HCT116 (cell line): ENCODE measurements around the gene CHD3. TPM values are rescaled to one million over a fixed set of nuclear protein-coding genes. Genes with fewer than 3 reads are reported as not detected.

ENCODE experiments used
- ATAC-seq: fragments of 200-7000 bp; cut with Tn5 transposase; 2 replicates; pipeline ENCODE4 v1.9.1; 2020; ENCODE audit warnings: mild to moderate bottlenecking, moderate library complexity
- BruUV-seq: library from RNA; stranded (reverse); fragments of 400-500 nt; replicated peaks from 2 replicates; lab custom pipeline; 2021; lab: Mats Ljungman, UMichigan
- CTCF ChIA-PET: fragments of 300-600 bp; sonication (Branson Sonifier 250); formaldehyde crosslinking; loops from one replicate; lab custom pipeline; 2021; ENCODE audit warnings: antibody characterized with exemption; lab: Charles Lee
- POLR2A ChIA-PET: fragments of 300-600, 350-600 bp; sonication (Branson Sonifier 250); formaldehyde crosslinking; loops from one replicate; lab custom pipeline; 2021; ENCODE audit warnings: antibody characterized with exemption; lab: Charles Lee
- RAD21 ChIA-PET, 2 experiments: fragments of 300-600 bp; sonication (Branson Sonifier 250); formaldehyde crosslinking; loops; one replicate each; lab custom pipeline; 2023; ENCODE audit warnings: low total read pairs in 2 of 2; ENCODE audit not compliant: uncharacterized antibody in 2 of 2, unreplicated experiment in 2 of 2, low non-redundant PET in 1 of 2; lab: Charles Lee
- DNase-seq: peaks from one replicate; pipeline ENCODE4 v3.0.0-alpha.2; 2010; ENCODE audit warnings: low read depth, low spot score
- H2AFZ ChIP-seq: fragments of 200-600 bp; shearing (Covaris generic), sonication (generic); 2 replicates; pipeline ENCODE4 v1.6.1; 2017; ENCODE audit warnings: low read depth, mixed run types, mixed read lengths, antibody characterized with exemption, low read length; ENCODE audit not compliant: poor library complexity, severe bottlenecking
- H3K27ac ChIP-seq: 2 replicates; pipeline ENCODE4 v1.5.1; 2012; ENCODE audit warnings: low read depth, low read length
- H3K27me3 ChIP-seq: fragments of 200-600 bp; sonication (generic); 2 replicates; pipeline ENCODE4 v1.6.1; 2016; ENCODE audit warnings: mixed run types, low read length, mixed read lengths; ENCODE audit not compliant: insufficient read depth
- H3K36me3 ChIP-seq, 2 experiments: fragments of 200-500 bp in 1 of 2; fragments of 200-600 bp in 1 of 2; sonication (Bioruptor generic) in 1 of 2; sonication (generic) in 1 of 2; 2 replicates each; pipeline versions ENCODE4 v1.5.1 to v1.6.1; 2014 to 2016; ENCODE audit warnings: low read length in 2 of 2, inconsistent platforms in 1 of 2, mixed read lengths in 1 of 2, mixed run types in 1 of 2; ENCODE audit not compliant: insufficient read depth in 2 of 2, control insufficient read depth in 1 of 2
- H3K4me1 ChIP-seq, 2 experiments: fragments of 200-600 bp in 1 of 2; sonication (generic) in 1 of 2; 2 replicates each; pipeline versions ENCODE4 v1.5.1 to v1.6.1; 2012 to 2017; ENCODE audit warnings: low read length in 2 of 2, inconsistent platforms in 1 of 2, mild to moderate bottlenecking in 1 of 2, mixed read lengths in 1 of 2, mixed run types in 1 of 2, moderate library complexity in 1 of 2; ENCODE audit not compliant: insufficient read depth in 2 of 2, control insufficient read depth in 1 of 2
- H3K4me2 ChIP-seq: fragments of 200-600 bp; sonication (generic); 2 replicates; pipeline ENCODE4 v1.6.1; 2017; ENCODE audit warnings: mixed run types, low read length, mixed read lengths
- H3K4me3 ChIP-seq, 2 experiments: fragments of 200-600 bp in 1 of 2; sonication (generic) in 1 of 2; replicated peaks in 1 of 2; 2 replicates each; pipeline ENCODE4 v1.5.1; 2011 to 2016; ENCODE audit warnings: low read length in 2 of 2, control low read depth in 1 of 2, low read depth in 1 of 2, mild to moderate bottlenecking in 1 of 2, mixed read lengths in 1 of 2, mixed run types in 1 of 2
- H3K79me2 ChIP-seq: fragments of 200-600 bp; sonication (generic); 2 replicates; pipeline ENCODE4 v1.6.1; 2017; ENCODE audit warnings: mild to moderate bottlenecking, mixed run types, low read length, moderate library complexity, mixed read lengths; ENCODE audit not compliant: insufficient read depth
- H3K9ac ChIP-seq: fragments of 200-600 bp; sonication (generic); 2 replicates; pipeline ENCODE4 v1.6.1; 2016; ENCODE audit warnings: low read length, mixed read lengths
- H3K9me2 ChIP-seq: fragments of 200-600 bp; sonication (generic), shearing (Covaris generic); 2 replicates; pipeline ENCODE4 v1.6.1; 2017; ENCODE audit warnings: mixed run types, mild to moderate bottlenecking, moderate library complexity; ENCODE audit not compliant: insufficient read depth
- H3K9me3 ChIP-seq, 2 experiments: fragments of 200-500 bp in 1 of 2; fragments of 200-600 bp in 1 of 2; sonication (Bioruptor generic) in 1 of 2; sonication (generic) in 1 of 2; 2 replicates each; pipeline ENCODE4 v1.6.1; 2014 to 2017; ENCODE audit warnings: low read length in 2 of 2, mixed read lengths in 2 of 2, inconsistent platforms in 1 of 2, low read depth in 1 of 2, mild to moderate bottlenecking in 1 of 2, mixed run types in 1 of 2, moderate library complexity in 1 of 2; ENCODE audit not compliant: control insufficient read depth in 1 of 2, insufficient read depth in 1 of 2
- H4K20me1 ChIP-seq: fragments of 200-600 bp; sonication (generic), shearing (Covaris generic); 2 replicates; pipeline ENCODE4 v1.6.1; 2017; ENCODE audit warnings: mixed run types, mild to moderate bottlenecking, moderate library complexity; ENCODE audit not compliant: insufficient read depth
- CEBPB ChIP-seq: IDR thresholded peaks from 2 replicates; pipeline ENCODE4 v1.6.1; 2012; ENCODE audit warnings: low read depth
- EGR1 ChIP-seq: IDR thresholded peaks from 2 replicates; pipeline ENCODE4 v1.6.1; 2012; ENCODE audit warnings: low read depth
- ELF1 ChIP-seq: IDR thresholded peaks from 2 replicates; pipeline ENCODE4 v1.6.1; 2012; ENCODE audit warnings: low read depth, borderline replicate concordance
- EZH2 ChIP-seq: fragments of 200-600 bp; sonication (generic); IDR thresholded peaks from 2 replicates; pipeline ENCODE4 v1.6.1; 2017; ENCODE audit warnings: antibody characterized with exemption, mixed run types
- EZH2phosphoT487 ChIP-seq: fragments of 200-600 bp; IDR thresholded peaks from 2 replicates; pipeline ENCODE4 v1.6.1; 2018; ENCODE audit warnings: antibody characterized with exemption, borderline replicate concordance
- JUND ChIP-seq: IDR thresholded peaks from 2 replicates; pipeline ENCODE4 v1.6.1; 2012
- POLR2A ChIP-seq: IDR thresholded peaks from 2 replicates; pipeline ENCODE4 v1.7.0; 2011; ENCODE audit warnings: borderline replicate concordance; ENCODE audit not compliant: insufficient read depth, insufficient read length; ENCODE audit errors: extremely low read depth
- RAD21 ChIP-seq: IDR thresholded peaks from 2 replicates; pipeline ENCODE4 v1.6.1; 2012; ENCODE audit warnings: low read depth, mild to moderate bottlenecking
- SP1 ChIP-seq: IDR thresholded peaks from 2 replicates; pipeline ENCODE4 v1.6.1; 2012; ENCODE audit warnings: low read depth
- SRF ChIP-seq: IDR thresholded peaks from 2 replicates; pipeline ENCODE4 v1.6.1; 2012; ENCODE audit warnings: low read depth
- YY1 ChIP-seq: IDR thresholded peaks from 2 replicates; pipeline ENCODE4 v1.6.1; 2011; ENCODE audit warnings: low read length, low read depth, moderate library complexity, mild to moderate bottlenecking; ENCODE audit not compliant: insufficient replicate concordance; ENCODE audit errors: extremely low read depth
- ZFX ChIP-seq: fragments of 450-650 bp; IDR thresholded peaks from 2 replicates; pipeline ENCODE4 v1.6.1; 2017
- ZNF274 ChIP-seq: fragments of 200-500 bp; sonication (Bioruptor generic); IDR thresholded peaks from 2 replicates; pipeline ENCODE4 v1.6.1; 2014; ENCODE audit warnings: mild to moderate bottlenecking, low read depth, low read length, inconsistent platforms
- intact Hi-C: fragments of 100-400 bp; cut with micrococcal nuclease; formaldehyde crosslinking; loops from 2 replicates; pipeline ENCODE4 v1.10.0; 2022
- total RNA-seq: library from RNA; stranded (reverse); gene quantifications from one replicate; pipeline ENCODE4 v1.2.1, GENCODE V29; 2021; ENCODE audit not compliant: unreplicated experiment
- TF ChIP-seq, protein P1 (sequence below): IDR thresholded peaks from 2 replicates; pipeline ENCODE4 v1.6.1; 2012
- TF ChIP-seq, protein P2 (sequence below): IDR thresholded peaks from 2 replicates; pipeline ENCODE4 v1.6.1; 2012
- TF ChIP-seq, protein P3 (sequence below): IDR thresholded peaks from 2 replicates; pipeline ENCODE4 v1.6.1; 2011; ENCODE audit warnings: mild to moderate bottlenecking, low read length, moderate library complexity; ENCODE audit not compliant: insufficient replicate concordance; ENCODE audit errors: extremely low read depth
- TF ChIP-seq, protein P4 (sequence below): IDR thresholded peaks from 2 replicates; pipeline ENCODE4 v1.6.1; 2012; ENCODE audit warnings: low read depth
- TF ChIP-seq, protein P5 (sequence below), 3 experiments: fragments of 200-600 bp in 1 of 3; sonication (generic) in 1 of 3; IDR thresholded peaks in 2 of 3; conservative IDR thresholded peaks in 1 of 3; 2 replicates each; pipeline ENCODE4 v1.5.1; 2012 to 2017; ENCODE audit warnings: low read depth in 2 of 3, low read length in 2 of 3, antibody characterized with exemption in 1 of 3, borderline replicate concordance in 1 of 3, control low read depth in 1 of 3, mild to moderate bottlenecking in 1 of 3, mixed read lengths in 1 of 3, mixed run types in 1 of 3, moderate library complexity in 1 of 3; ENCODE audit not compliant: insufficient read depth in 1 of 3

CHD3 gene
- total RNA-seq, 1 experiment from 2014 or later, result 54.8 TPM

DNA sequence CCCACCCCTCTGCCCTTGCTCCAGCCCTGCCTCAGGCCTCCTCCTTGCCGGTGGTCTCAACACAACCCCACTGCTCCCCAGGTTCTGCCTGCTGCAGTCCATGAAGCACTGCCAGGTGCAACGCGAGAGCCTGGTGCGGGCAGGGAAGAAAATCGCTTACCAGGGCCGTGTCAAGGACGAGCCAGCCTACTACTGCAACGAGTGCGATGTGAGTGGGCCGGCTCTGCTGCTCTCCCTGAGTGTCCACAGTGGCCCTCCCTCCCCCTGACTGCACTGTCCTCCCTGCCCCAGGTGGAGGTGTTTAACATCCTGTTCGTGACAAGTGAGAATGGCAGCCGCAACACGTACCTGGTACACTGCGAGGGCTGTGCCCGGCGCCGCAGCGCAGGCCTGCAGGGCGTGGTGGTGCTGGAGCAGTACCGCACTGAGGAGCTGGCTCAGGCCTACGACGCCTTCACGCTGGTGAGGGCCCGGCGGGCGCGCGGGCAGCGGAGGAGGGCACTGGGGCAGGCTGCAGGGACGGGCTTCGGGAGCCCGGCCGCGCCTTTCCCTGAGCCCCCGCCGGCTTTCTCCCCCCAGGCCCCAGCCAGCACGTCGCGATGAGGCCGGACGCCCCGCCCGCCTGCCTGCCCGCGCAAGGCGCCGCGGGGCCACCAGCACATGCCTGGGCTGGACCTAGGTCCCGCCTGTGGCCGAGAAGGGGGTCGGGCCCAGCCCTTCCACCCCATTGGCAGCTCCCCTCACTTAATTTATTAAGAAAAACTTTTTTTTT, 35.5 kb upstream of the CHD3 start:
- Histone ChIP-seq H3K4me3 (no peak overlapping the region), H3K27ac (no peak overlapping the region), H2AFZ (no peak overlapping the region), H3K9me3 (no peaks in the 10 kb centered on the region), H3K4me2 (no peak overlapping the region), H4K20me1 (no peaks in the 10 kb centered on the region), H3K4me1 (peaks cover 20 to 43% of the 10 kb centered on the region in 2 experiments), H3K9me2 (no peaks in the 10 kb centered on the region), H3K79me2 (peaks cover 42% of the 10 kb centered on the region), H3K9ac (no peak overlapping the region), H3K27me3 (no peaks in the 10 kb centered on the region), H3K36me3 (peaks cover 18 to 27% of the 10 kb centered on the region in 2 experiments)
- ATAC-seq (no peak), DNase-seq (no peak)
- TF ChIP-seq JUND (no peak), YY1 (no peak), EGR1 (no peak), SP1 (no peak), POLR2A (no peak), SRF (no peak), ZFX (no peak), EZH2 (no peak), ELF1 (no peak), RAD21 (no peak), CEBPB (no peak), EZH2phosphoT487 (no peak), ZNF274 (no peak)
- TF ChIP-seq, protein P1, sequence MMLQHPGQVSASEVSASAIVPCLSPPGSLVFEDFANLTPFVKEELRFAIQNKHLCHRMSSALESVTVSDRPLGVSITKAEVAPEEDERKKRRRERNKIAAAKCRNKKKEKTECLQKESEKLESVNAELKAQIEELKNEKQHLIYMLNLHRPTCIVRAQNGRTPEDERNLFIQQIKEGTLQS, result no peak
- TF ChIP-seq, protein P2, sequence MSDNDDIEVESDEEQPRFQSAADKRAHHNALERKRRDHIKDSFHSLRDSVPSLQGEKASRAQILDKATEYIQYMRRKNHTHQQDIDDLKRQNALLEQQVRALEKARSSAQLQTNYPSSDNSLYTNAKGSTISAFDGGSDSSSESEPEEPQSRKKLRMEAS, result no peak
- TF ChIP-seq, protein P3, sequence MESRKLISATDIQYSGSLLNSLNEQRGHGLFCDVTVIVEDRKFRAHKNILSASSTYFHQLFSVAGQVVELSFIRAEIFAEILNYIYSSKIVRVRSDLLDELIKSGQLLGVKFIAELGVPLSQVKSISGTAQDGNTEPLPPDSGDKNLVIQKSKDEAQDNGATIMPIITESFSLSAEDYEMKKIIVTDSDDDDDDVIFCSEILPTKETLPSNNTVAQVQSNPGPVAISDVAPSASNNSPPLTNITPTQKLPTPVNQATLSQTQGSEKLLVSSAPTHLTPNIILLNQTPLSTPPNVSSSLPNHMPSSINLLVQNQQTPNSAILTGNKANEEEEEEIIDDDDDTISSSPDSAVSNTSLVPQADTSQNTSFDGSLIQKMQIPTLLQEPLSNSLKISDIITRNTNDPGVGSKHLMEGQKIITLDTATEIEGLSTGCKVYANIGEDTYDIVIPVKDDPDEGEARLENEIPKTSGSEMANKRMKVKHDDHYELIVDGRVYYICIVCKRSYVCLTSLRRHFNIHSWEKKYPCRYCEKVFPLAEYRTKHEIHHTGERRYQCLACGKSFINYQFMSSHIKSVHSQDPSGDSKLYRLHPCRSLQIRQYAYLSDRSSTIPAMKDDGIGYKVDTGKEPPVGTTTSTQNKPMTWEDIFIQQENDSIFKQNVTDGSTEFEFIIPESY, result no peak
- TF ChIP-seq, protein P4, sequence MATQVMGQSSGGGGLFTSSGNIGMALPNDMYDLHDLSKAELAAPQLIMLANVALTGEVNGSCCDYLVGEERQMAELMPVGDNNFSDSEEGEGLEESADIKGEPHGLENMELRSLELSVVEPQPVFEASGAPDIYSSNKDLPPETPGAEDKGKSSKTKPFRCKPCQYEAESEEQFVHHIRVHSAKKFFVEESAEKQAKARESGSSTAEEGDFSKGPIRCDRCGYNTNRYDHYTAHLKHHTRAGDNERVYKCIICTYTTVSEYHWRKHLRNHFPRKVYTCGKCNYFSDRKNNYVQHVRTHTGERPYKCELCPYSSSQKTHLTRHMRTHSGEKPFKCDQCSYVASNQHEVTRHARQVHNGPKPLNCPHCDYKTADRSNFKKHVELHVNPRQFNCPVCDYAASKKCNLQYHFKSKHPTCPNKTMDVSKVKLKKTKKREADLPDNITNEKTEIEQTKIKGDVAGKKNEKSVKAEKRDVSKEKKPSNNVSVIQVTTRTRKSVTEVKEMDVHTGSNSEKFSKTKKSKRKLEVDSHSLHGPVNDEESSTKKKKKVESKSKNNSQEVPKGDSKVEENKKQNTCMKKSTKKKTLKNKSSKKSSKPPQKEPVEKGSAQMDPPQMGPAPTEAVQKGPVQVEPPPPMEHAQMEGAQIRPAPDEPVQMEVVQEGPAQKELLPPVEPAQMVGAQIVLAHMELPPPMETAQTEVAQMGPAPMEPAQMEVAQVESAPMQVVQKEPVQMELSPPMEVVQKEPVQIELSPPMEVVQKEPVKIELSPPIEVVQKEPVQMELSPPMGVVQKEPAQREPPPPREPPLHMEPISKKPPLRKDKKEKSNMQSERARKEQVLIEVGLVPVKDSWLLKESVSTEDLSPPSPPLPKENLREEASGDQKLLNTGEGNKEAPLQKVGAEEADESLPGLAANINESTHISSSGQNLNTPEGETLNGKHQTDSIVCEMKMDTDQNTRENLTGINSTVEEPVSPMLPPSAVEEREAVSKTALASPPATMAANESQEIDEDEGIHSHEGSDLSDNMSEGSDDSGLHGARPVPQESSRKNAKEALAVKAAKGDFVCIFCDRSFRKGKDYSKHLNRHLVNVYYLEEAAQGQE, result no peak
- TF ChIP-seq, protein P5, sequence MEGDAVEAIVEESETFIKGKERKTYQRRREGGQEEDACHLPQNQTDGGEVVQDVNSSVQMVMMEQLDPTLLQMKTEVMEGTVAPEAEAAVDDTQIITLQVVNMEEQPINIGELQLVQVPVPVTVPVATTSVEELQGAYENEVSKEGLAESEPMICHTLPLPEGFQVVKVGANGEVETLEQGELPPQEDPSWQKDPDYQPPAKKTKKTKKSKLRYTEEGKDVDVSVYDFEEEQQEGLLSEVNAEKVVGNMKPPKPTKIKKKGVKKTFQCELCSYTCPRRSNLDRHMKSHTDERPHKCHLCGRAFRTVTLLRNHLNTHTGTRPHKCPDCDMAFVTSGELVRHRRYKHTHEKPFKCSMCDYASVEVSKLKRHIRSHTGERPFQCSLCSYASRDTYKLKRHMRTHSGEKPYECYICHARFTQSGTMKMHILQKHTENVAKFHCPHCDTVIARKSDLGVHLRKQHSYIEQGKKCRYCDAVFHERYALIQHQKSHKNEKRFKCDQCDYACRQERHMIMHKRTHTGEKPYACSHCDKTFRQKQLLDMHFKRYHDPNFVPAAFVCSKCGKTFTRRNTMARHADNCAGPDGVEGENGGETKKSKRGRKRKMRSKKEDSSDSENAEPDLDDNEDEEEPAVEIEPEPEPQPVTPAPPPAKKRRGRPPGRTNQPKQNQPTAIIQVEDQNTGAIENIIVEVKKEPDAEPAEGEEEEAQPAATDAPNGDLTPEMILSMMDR (IDR thresholded peaks at IDR 0.05 in 2 of 3, conservative IDR thresholded peaks at IDR 0.05 in 1 of 3; ENCODE audit: borderline replicate concordance in 1 of 3, insufficient read depth in 1 of 3, low read depth in 2 of 3, low read length in 2 of 3), result no peak
- RAD21 ChIA-PET, result no interaction called here
- CTCF ChIA-PET, result interaction anchor here (0.5 kb wide), 1 partner anchor 27 kb away, joined by 3 read pairs; no protein-coding TSS in a partner anchor
- POLR2A ChIA-PET, result no interaction called here
- BruUV-seq, result no TSS peak
- intact Hi-C loops, result no loop called here
